ENCODE data around the gene CEP104. TPM values are rescaled to one million over a fixed set of nuclear protein-coding genes. Genes with fewer than 3 reads are reported as not detected.

CEP104 gene
- total RNA-seq, 1 donor from 2014 or later, result 64.1 TPM

GRCh38 chr1:3762873-3763228 lies 94.2 kb downstream of the CEP104 start:
- no peak for DNase-seq (ENCODE audit: low spot score)

- no peak for DNase-seq (ENCODE audit: low spot score)
These were observed 94.7 kb downstream of the CEP104 start for GRCh38 chr1:3762151-3762872.

Other genes with a start within 250 kb of the CEP104 start
- 43.4 TPM for gene MEGF6, start 245.7 kb downstream of the CEP104 start, total RNA-seq
- gene TPRG1L, start 232.2 kb downstream of the CEP104 start, total RNA-seq, result 96.5 TPM
- 21.6 TPM for gene WRAP73, start 207.1 kb downstream of the CEP104 start, total RNA-seq
- 0.17 TPM for gene TP73, start 204.7 kb downstream of the CEP104 start, total RNA-seq
- not detected for gene CCDC27, start 104.8 kb downstream of the CEP104 start, total RNA-seq
- gene SMIM1, start 84.5 kb downstream of the CEP104 start, total RNA-seq, result 5.9 TPM
- 43.2 TPM for gene LRRC47, start 60.7 kb downstream of the CEP104 start, total RNA-seq
- gene DFFB, start 265 bp upstream of the CEP104 start, total RNA-seq, result 9.8 TPM
- gene C1orf174, start 43.1 kb upstream of the CEP104 start, total RNA-seq, result 26.4 TPM